Uterus (tissue), 2 donors: ENCODE results near the gene KRT34.

Experiments used
- POLR2A ChIP-seq, 2 donors: fragments of 450-650 bp; IDR thresholded peaks; one replicate each; pipeline ENCODE4 v1.6.1; 2016; ENCODE audit warnings: antibody characterized with exemption in 2 of 2, mild to moderate bottlenecking in 1 of 2, moderate library complexity in 1 of 2
- TF ChIP-seq, protein P1 (sequence below), 4 experiments: fragments of 200-600 bp in 2 of 4; fragments of 450-650 bp in 2 of 4; sonication (generic) in 2 of 4; IDR thresholded peaks; one replicate each; pipeline ENCODE4 v1.5.1; 2016 to 2019; ENCODE audit warnings: antibody characterized with exemption in 4 of 4, mild to moderate bottlenecking in 2 of 4, moderate library complexity in 1 of 4

DNA sequence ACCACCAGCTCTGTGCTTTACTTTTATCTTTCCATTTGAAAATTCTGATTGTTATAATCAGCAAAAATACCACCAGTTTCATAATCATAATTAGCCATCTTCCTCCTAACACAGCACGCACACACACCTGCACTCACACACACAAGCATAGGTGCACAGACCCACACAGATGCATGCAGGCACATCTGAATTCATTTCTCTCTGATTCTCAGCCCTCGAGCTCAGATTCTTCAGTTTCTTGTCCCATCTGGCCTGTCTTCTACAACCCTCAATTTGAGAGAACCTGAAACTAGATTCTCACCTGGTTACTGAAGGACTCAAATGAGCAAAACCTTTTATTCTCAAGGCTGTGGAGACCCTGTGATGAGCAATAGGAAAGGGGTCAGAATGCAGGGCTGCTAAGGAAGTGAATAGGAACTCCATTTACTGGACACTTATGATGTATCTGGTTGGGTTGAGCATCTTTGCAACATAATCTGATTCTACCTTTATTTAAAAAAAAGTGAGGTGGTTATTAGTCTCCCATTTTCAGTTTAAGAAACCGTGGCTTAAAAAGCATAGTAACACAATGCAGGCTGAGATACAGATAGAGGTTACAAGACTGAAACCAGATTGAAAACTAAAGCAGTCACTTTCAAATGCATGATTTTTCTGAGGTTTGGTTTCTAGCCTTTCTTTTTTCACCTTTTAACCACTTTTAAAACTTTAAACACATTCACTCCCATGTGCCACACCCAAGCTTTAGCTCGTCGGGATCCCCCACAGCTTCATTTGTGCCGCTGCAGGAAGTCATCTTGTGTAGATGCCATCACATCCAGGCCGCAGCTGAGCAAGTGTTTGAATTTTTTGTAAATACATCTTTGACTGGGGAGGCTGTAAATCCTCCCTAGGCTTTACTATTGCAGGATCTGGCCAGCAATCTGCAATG is 40.9 kb downstream of the KRT34 start:
- TF ChIP-seq, protein P1, sequence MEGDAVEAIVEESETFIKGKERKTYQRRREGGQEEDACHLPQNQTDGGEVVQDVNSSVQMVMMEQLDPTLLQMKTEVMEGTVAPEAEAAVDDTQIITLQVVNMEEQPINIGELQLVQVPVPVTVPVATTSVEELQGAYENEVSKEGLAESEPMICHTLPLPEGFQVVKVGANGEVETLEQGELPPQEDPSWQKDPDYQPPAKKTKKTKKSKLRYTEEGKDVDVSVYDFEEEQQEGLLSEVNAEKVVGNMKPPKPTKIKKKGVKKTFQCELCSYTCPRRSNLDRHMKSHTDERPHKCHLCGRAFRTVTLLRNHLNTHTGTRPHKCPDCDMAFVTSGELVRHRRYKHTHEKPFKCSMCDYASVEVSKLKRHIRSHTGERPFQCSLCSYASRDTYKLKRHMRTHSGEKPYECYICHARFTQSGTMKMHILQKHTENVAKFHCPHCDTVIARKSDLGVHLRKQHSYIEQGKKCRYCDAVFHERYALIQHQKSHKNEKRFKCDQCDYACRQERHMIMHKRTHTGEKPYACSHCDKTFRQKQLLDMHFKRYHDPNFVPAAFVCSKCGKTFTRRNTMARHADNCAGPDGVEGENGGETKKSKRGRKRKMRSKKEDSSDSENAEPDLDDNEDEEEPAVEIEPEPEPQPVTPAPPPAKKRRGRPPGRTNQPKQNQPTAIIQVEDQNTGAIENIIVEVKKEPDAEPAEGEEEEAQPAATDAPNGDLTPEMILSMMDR (IDR thresholded peaks at IDR 0.05) = no peak
- no peak for TF ChIP-seq POLR2A (IDR thresholded peaks at IDR 0.05)
